ENCODE data around the gene PNPLA1. TPM values are rescaled to one million over a fixed set of nuclear protein-coding genes. Genes with fewer than 3 reads are reported as not detected.

Gene PNPLA1
- total RNA-seq, 1 experiment from 2014 or later: not detected

DNA sequence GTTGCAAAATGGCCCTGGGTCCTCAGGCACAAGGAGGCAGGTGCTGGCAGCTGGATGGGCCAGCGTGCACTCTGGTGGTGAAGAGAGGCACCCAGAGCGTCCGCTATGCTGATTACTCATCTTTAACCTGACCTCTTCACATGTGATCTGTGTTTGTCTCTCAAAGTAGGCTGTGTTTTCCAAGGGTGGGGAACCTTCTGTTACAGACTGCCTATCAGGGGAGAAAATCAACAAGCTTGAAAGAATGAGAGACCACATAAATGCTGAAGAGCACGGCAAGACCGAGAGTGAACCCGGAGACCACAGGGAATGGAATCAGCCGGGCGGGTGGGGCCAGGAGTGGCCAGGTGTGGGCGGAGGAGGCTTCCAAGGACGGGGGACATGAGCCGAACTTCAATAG lies 50.6 kb downstream of the PNPLA1 start (continued):
- TF ChIP-seq ATF1 (CRISPR knock-in tag; IDR thresholded peaks at IDR 0.05): no peak
- no peak for TF ChIP-seq ZNF219 (CRISPR knock-in tag; IDR thresholded peaks at IDR 0.05; ENCODE audit: borderline replicate concordance)
- TF ChIP-seq NFATC4 (CRISPR knock-in tag; IDR thresholded peaks at IDR 0.05): no peak
- TF ChIP-seq FOXP1 (CRISPR knock-in tag; IDR thresholded peaks at IDR 0.05; ENCODE audit: borderline replicate concordance): no peak
- no peak for TF ChIP-seq TEAD1 (CRISPR knock-in tag; IDR thresholded peaks at IDR 0.05)
- TF ChIP-seq CREB1 (CRISPR knock-in tag; IDR thresholded peaks at IDR 0.05): no peak
- TF ChIP-seq, protein P1, sequence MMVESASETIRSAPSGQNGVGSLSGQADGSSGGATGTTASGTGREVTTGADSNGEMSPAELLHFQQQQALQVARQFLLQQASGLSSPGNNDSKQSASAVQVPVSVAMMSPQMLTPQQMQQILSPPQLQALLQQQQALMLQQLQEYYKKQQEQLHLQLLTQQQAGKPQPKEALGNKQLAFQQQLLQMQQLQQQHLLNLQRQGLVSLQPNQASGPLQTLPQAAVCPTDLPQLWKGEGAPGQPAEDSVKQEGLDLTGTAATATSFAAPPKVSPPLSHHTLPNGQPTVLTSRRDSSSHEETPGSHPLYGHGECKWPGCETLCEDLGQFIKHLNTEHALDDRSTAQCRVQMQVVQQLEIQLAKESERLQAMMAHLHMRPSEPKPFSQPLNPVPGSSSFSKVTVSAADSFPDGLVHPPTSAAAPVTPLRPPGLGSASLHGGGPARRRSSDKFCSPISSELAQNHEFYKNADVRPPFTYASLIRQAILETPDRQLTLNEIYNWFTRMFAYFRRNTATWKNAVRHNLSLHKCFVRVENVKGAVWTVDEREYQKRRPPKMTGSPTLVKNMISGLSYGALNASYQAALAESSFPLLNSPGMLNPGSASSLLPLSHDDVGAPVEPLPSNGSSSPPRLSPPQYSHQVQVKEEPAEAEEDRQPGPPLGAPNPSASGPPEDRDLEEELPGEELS (CRISPR knock-in tag; IDR thresholded peaks at IDR 0.05): no peak
- TF ChIP-seq, protein P2, sequence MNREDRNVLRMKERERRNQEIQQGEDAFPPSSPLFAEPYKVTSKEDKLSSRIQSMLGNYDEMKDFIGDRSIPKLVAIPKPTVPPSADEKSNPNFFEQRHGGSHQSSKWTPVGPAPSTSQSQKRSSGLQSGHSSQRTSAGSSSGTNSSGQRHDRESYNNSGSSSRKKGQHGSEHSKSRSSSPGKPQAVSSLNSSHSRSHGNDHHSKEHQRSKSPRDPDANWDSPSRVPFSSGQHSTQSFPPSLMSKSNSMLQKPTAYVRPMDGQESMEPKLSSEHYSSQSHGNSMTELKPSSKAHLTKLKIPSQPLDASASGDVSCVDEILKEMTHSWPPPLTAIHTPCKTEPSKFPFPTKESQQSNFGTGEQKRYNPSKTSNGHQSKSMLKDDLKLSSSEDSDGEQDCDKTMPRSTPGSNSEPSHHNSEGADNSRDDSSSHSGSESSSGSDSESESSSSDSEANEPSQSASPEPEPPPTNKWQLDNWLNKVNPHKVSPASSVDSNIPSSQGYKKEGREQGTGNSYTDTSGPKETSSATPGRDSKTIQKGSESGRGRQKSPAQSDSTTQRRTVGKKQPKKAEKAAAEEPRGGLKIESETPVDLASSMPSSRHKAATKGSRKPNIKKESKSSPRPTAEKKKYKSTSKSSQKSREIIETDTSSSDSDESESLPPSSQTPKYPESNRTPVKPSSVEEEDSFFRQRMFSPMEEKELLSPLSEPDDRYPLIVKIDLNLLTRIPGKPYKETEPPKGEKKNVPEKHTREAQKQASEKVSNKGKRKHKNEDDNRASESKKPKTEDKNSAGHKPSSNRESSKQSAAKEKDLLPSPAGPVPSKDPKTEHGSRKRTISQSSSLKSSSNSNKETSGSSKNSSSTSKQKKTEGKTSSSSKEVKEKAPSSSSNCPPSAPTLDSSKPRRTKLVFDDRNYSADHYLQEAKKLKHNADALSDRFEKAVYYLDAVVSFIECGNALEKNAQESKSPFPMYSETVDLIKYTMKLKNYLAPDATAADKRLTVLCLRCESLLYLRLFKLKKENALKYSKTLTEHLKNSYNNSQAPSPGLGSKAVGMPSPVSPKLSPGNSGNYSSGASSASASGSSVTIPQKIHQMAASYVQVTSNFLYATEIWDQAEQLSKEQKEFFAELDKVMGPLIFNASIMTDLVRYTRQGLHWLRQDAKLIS (CRISPR knock-in tag; IDR thresholded peaks at IDR 0.05; ENCODE audit: borderline replicate concordance): no peak
- TF ChIP-seq SOX15 (CRISPR knock-in tag; IDR thresholded peaks at IDR 0.05): no peak

DNA sequence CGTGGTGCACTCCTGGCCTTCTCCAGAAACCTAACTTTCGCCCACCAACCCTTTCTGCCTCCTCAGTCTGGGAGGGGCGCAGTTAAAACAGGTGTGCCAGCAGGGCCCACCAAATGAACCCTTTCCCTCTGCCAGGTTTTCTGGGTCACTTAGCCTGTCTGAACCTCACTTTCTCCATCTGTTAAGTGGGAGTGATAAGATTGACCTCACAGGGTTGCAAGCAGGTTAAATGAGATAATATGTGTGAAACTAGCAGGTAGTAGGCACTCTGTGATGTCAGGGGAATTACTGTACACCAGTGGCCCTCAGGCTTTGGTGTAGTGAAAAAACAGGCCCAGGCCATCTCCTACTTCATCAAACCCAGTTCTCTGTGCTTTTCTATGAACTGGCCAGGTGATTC lies 52.7 kb downstream of the PNPLA1 start:
- CTCF ChIA-PET: interaction anchor here (5.4 kb wide), 1 partner anchor 20 kb away, joined by 32 read pairs; no protein-coding TSS in a partner anchor
- TF ChIP-seq TEAD1 (CRISPR knock-in tag; IDR thresholded peaks at IDR 0.05) (no peak), ZNF232 (CRISPR knock-in tag; IDR thresholded peaks at IDR 0.05) (no peak), ESRRA (CRISPR knock-in tag; IDR thresholded peaks at IDR 0.05; ENCODE audit: borderline replicate concordance) (no peak), JAZF1 (CRISPR knock-in tag; IDR thresholded peaks at IDR 0.05) (no peak), TEAD4 (CRISPR knock-in tag; IDR thresholded peaks at IDR 0.05) (no peak)
- TF ChIP-seq, protein P3, sequence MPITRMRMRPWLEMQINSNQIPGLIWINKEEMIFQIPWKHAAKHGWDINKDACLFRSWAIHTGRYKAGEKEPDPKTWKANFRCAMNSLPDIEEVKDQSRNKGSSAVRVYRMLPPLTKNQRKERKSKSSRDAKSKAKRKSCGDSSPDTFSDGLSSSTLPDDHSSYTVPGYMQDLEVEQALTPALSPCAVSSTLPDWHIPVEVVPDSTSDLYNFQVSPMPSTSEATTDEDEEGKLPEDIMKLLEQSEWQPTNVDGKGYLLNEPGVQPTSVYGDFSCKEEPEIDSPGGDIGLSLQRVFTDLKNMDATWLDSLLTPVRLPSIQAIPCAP (CRISPR knock-in tag; IDR thresholded peaks at IDR 0.05): no peak
- TF ChIP-seq, protein P4, sequence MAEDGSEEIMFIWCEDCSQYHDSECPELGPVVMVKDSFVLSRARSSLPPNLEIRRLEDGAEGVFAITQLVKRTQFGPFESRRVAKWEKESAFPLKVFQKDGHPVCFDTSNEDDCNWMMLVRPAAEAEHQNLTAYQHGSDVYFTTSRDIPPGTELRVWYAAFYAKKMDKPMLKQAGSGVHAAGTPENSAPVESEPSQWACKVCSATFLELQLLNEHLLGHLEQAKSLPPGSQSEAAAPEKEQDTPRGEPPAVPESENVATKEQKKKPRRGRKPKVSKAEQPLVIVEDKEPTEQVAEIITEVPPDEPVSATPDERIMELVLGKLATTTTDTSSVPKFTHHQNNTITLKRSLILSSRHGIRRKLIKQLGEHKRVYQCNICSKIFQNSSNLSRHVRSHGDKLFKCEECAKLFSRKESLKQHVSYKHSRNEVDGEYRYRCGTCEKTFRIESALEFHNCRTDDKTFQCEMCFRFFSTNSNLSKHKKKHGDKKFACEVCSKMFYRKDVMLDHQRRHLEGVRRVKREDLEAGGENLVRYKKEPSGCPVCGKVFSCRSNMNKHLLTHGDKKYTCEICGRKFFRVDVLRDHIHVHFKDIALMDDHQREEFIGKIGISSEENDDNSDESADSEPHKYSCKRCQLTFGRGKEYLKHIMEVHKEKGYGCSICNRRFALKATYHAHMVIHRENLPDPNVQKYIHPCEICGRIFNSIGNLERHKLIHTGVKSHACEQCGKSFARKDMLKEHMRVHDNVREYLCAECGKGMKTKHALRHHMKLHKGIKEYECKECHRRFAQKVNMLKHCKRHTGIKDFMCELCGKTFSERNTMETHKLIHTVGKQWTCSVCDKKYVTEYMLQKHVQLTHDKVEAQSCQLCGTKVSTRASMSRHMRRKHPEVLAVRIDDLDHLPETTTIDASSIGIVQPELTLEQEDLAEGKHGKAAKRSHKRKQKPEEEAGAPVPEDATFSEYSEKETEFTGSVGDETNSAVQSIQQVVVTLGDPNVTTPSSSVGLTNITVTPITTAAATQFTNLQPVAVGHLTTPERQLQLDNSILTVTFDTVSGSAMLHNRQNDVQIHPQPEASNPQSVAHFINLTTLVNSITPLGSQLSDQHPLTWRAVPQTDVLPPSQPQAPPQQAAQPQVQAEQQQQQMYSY (CRISPR knock-in tag; IDR thresholded peaks at IDR 0.05): no peak
- TF ChIP-seq, protein P5, sequence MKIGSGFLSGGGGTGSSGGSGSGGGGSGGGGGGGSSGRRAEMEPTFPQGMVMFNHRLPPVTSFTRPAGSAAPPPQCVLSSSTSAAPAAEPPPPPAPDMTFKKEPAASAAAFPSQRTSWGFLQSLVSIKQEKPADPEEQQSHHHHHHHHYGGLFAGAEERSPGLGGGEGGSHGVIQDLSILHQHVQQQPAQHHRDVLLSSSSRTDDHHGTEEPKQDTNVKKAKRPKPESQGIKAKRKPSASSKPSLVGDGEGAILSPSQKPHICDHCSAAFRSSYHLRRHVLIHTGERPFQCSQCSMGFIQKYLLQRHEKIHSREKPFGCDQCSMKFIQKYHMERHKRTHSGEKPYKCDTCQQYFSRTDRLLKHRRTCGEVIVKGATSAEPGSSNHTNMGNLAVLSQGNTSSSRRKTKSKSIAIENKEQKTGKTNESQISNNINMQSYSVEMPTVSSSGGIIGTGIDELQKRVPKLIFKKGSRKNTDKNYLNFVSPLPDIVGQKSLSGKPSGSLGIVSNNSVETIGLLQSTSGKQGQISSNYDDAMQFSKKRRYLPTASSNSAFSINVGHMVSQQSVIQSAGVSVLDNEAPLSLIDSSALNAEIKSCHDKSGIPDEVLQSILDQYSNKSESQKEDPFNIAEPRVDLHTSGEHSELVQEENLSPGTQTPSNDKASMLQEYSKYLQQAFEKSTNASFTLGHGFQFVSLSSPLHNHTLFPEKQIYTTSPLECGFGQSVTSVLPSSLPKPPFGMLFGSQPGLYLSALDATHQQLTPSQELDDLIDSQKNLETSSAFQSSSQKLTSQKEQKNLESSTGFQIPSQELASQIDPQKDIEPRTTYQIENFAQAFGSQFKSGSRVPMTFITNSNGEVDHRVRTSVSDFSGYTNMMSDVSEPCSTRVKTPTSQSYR (CRISPR knock-in tag; IDR thresholded peaks at IDR 0.05): no peak
- TF ChIP-seq, protein P6, sequence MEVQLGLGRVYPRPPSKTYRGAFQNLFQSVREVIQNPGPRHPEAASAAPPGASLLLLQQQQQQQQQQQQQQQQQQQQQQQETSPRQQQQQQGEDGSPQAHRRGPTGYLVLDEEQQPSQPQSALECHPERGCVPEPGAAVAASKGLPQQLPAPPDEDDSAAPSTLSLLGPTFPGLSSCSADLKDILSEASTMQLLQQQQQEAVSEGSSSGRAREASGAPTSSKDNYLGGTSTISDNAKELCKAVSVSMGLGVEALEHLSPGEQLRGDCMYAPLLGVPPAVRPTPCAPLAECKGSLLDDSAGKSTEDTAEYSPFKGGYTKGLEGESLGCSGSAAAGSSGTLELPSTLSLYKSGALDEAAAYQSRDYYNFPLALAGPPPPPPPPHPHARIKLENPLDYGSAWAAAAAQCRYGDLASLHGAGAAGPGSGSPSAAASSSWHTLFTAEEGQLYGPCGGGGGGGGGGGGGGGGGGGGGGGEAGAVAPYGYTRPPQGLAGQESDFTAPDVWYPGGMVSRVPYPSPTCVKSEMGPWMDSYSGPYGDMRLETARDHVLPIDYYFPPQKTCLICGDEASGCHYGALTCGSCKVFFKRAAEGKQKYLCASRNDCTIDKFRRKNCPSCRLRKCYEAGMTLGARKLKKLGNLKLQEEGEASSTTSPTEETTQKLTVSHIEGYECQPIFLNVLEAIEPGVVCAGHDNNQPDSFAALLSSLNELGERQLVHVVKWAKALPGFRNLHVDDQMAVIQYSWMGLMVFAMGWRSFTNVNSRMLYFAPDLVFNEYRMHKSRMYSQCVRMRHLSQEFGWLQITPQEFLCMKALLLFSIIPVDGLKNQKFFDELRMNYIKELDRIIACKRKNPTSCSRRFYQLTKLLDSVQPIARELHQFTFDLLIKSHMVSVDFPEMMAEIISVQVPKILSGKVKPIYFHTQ (CRISPR knock-in tag; IDR thresholded peaks at IDR 0.05): no peak
- TF ChIP-seq, protein P7, sequence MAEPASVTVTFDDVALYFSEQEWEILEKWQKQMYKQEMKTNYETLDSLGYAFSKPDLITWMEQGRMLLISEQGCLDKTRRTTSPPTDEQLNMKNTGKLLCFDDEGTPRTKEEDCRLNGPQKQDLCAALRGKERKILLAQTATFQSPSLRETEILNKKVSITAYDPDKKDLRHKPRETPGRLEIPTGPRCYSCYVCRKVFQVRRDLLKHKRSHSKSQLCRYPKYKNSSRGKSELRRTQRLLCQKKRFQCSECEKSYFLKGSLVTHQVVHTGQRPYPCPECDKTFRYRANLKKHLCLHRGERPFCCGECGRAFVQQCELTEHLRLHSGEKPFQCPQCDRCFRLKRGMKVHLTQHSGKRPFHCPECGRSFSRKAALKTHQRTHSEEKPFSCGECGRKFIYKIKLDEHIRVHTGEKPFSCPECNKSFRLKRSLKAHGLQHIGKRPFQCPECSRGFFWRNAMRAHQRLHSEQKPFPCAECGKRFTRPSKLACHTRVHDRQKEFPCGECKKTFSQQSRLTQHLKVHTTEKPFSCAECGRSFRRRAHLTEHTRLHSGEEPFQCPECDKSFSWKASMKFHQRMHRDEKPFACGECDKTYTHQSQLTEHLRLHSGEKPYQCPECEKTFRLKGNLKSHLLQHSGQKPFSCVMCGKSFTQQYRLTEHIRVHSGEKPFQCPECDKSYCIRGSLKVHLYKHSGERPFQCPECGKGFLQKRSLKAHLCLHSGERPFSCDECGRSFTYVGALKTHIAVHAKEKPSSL (CRISPR knock-in tag; conservative IDR thresholded peaks at IDR 0.05): no peak

More for the DNA sequence above, 52.7 kb downstream of the PNPLA1 start:
- DNase-seq (ENCODE audit: low spot score) (no peak), ATAC-seq (no peak)
- POLR2A ChIA-PET: no interaction called here
- Mint-ChIP-seq H3K4me1 (peaks cover 17% of the 10 kb centered on the region), H3K36me3 (no peaks in the 10 kb centered on the region), H3K9me3 (no peaks in the 10 kb centered on the region), H3K4me3 (no peak overlapping the region), H3K27me3 (ENCODE audit: low read depth) (no peaks in the 10 kb centered on the region), H3K27ac (no peak overlapping the region)

Data from WTC11 (cell line).